ENCODE results near the gene TECR. TPM values are rescaled to one million over a fixed set of nuclear protein-coding genes. Genes with fewer than 3 reads are reported as not detected.

TECR gene
- total and polyA plus RNA-seq, 2 of the 13 experiments (the other 11 are each of a cell fraction or from before 2014, with no cell fraction given), result 54.9 to 121 TPM

- TF ChIP-seq SNAPC4 (CRISPR knock-in tag; IDR thresholded peaks at IDR 0.05) (no peak), ZSCAN21 (CRISPR knock-in tag; IDR thresholded peaks at IDR 0.05; ENCODE audit: borderline replicate concordance) (peak; percentile 71; the same call in 1 of the 2 replicates), ZNF558 (CRISPR knock-in tag; IDR thresholded peaks at IDR 0.05; ENCODE audit: borderline replicate concordance) (no peak), ZSCAN31 (CRISPR knock-in tag; IDR thresholded peaks at IDR 0.05; ENCODE audit: low read depth) (no peak), NFRKB (IDR thresholded peaks at IDR 0.05) (no peak), TRAFD1 (CRISPR knock-in tag; IDR thresholded peaks at IDR 0.05; ENCODE audit: borderline replicate concordance) (no peak), GTF2F1 (IDR thresholded peaks at IDR 0.05; ENCODE audit: low read length) (no peak), POLR2G (IDR thresholded peaks at IDR 0.05; ENCODE audit: low read depth, low read length) (peak; percentile 80), FOSL2 (CRISPR knock-in tag; IDR thresholded peaks at IDR 0.05) (peak; percentile 96), RFXAP (CRISPR knock-in tag; IDR thresholded peaks at IDR 0.05; ENCODE audit: borderline replicate concordance) (0 out of 2 replicates have a peak, but pooled peaks have one; percentile 24), ZNF318 (CRISPR knock-in tag; IDR thresholded peaks at IDR 0.05) (no peak), EP300 (IDR thresholded peaks at IDR 0.05; ENCODE audit: low read depth in 2 of 2, low read length in 2 of 2) (peak; percentile 79 to 89; a peak in 3 of 4 replicates), EP300 (CRISPR knock-in tag; IDR thresholded peaks at IDR 0.05; ENCODE audit: borderline replicate concordance) (peak; percentile 95), CHD2 (IDR thresholded peaks at IDR 0.05; ENCODE audit: low read depth, low read length) (no peak), ZNF557 (CRISPR knock-in tag; IDR thresholded peaks at IDR 0.05) (no peak)
These were observed 9.5 kb upstream of the TECR start (continued) for GRCh38 chr19:14519860-14520407.
